MCF 10A (cell line): Measurements from ENCODE around the gene UVSSA. TPM values are rescaled to one million over a fixed set of nuclear protein-coding genes. Genes with fewer than 3 reads are reported as not detected.

Source experiments
- BruUV-seq: library from RNA; stranded (reverse); fragments of 400-500 nt; replicated peaks from 2 replicates; lab custom pipeline; 2021; lab: Mats Ljungman, UMichigan
- CTCF ChIA-PET: fragments of 300-600 bp; sonication (Branson Sonifier 250); formaldehyde crosslinking; extraction: SDS; loops from one replicate; lab custom pipeline; 2021; ENCODE audit warnings: antibody characterized with exemption, inconsistent platforms; lab: Yijun Ruan, JAX
- POLR2A ChIA-PET: fragments of 300-600, 350-650 bp; sonication (Branson Sonifier 250); formaldehyde crosslinking; extraction: SDS; loops from one replicate; lab custom pipeline; 2020; ENCODE audit warnings: antibody characterized with exemption, inconsistent platforms; lab: Yijun Ruan, JAX
- DNase-seq: peaks from one replicate; pipeline ENCODE4 v3.0.0-alpha.2; 2018; ENCODE audit not compliant: unreplicated experiment
- H3K27ac Mint-ChIP-seq: one replicate; pipeline ENCODE4 v1.8.0; 2022; ENCODE audit warnings: mild to moderate bottlenecking, low read depth, mixed read lengths; ENCODE audit not compliant: unreplicated experiment
- H3K27me3 Mint-ChIP-seq: one replicate; pipeline ENCODE4 v1.8.0; 2022; ENCODE audit warnings: mixed read lengths; ENCODE audit not compliant: insufficient read depth, unreplicated experiment
- H3K36me3 Mint-ChIP-seq: one replicate; pipeline ENCODE4 v1.8.0; 2022; ENCODE audit warnings: mild to moderate bottlenecking, moderate library complexity, mixed read lengths; ENCODE audit not compliant: insufficient read depth, unreplicated experiment
- H3K4me1 Mint-ChIP-seq: one replicate; pipeline ENCODE4 v1.8.0; 2022; ENCODE audit warnings: mixed read lengths; ENCODE audit not compliant: insufficient read depth, unreplicated experiment
- H3K4me3 Mint-ChIP-seq: one replicate; pipeline ENCODE4 v1.8.0; 2022; ENCODE audit warnings: mild to moderate bottlenecking, moderate library complexity, mixed read lengths; ENCODE audit not compliant: unreplicated experiment
- H3K9me3 Mint-ChIP-seq: one replicate; pipeline ENCODE4 v1.8.0; 2022; ENCODE audit warnings: mixed read lengths; ENCODE audit not compliant: unreplicated experiment
- CTCF ChIP-seq: fragments of 200-600 bp; IDR thresholded peaks from one replicate; pipeline ENCODE4 v1.8.0; 2022; ENCODE audit warnings: antibody characterized with exemption, mild to moderate bottlenecking; ENCODE audit not compliant: unreplicated experiment
- intact Hi-C: fragments of 100-400 bp; cut with micrococcal nuclease; formaldehyde crosslinking; loops from 2 replicates; pipeline ENCODE4 v1.14.1; 2022
- total RNA-seq: library from RNA; stranded (reverse); gene quantifications from 2 replicates; pipeline ENCODE4 v1.2.3, GENCODE V29; 2022

UVSSA gene
- total RNA-seq, 1 experiment from 2014 or later = 43.6 TPM

GRCh38 chr4:1406981-1407656 is 60.1 kb downstream of the UVSSA start:
- TF ChIP-seq CTCF = no peak
- BruUV-seq = no TSS peak
- no peak overlapping the region for H3K4me3 Mint-ChIP-seq
- H3K9me3 Mint-ChIP-seq = no peaks in the 10 kb centered on the region
- H3K27me3 Mint-ChIP-seq = peaks cover 21% of the 10 kb centered on the region
- POLR2A ChIA-PET = no interaction called here
- peaks cover 4% of the 10 kb centered on the region for H3K36me3 Mint-ChIP-seq
- H3K4me1 Mint-ChIP-seq = no peaks in the 10 kb centered on the region
- CTCF ChIA-PET = no interaction called here
- H3K27ac Mint-ChIP-seq = no peak overlapping the region
- no peak for DNase-seq
- intact Hi-C loops = no loop called here

GRCh38 chr4:1407657-1408333 is 60.8 kb downstream of the UVSSA start:
- H3K27me3 Mint-ChIP-seq = peaks cover 21% of the 10 kb centered on the region
- ChIA-PET CTCF (no interaction called here), POLR2A (no interaction called here)
- no peak overlapping the region for H3K27ac Mint-ChIP-seq
- H3K9me3 Mint-ChIP-seq = no peaks in the 10 kb centered on the region
- H3K4me3 Mint-ChIP-seq = no peak overlapping the region
- TF ChIP-seq CTCF = no peak
- BruUV-seq = no TSS peak
- H3K4me1 Mint-ChIP-seq = no peaks in the 10 kb centered on the region
- H3K36me3 Mint-ChIP-seq = peaks cover 4% of the 10 kb centered on the region
- intact Hi-C loops = no loop called here
- no peak for DNase-seq

GRCh38 chr4:1408418-1408817 is 61.4 kb downstream of the UVSSA start:
- H3K27ac Mint-ChIP-seq = no peak overlapping the region
- no peaks in the 10 kb centered on the region for H3K4me1 Mint-ChIP-seq
- BruUV-seq = no TSS peak
- TF ChIP-seq CTCF = no peak
- H3K36me3 Mint-ChIP-seq = peaks cover 4% of the 10 kb centered on the region
- no peaks in the 10 kb centered on the region for H3K9me3 Mint-ChIP-seq
- peaks cover 21% of the 10 kb centered on the region for H3K27me3 Mint-ChIP-seq
- DNase-seq = no peak
- intact Hi-C loops = no loop called here
- POLR2A ChIA-PET = no interaction called here
- no peak overlapping the region for H3K4me3 Mint-ChIP-seq
- CTCF ChIA-PET = no interaction called here

GRCh38 chr4:1409079-1409478 is 62.1 kb downstream of the UVSSA start:
- H3K4me3 Mint-ChIP-seq = no peak overlapping the region
- no peak for DNase-seq
- ChIA-PET POLR2A (no interaction called here), CTCF (no interaction called here)
- H3K27ac Mint-ChIP-seq = no peak overlapping the region
- H3K27me3 Mint-ChIP-seq = peaks cover 21% of the 10 kb centered on the region
- H3K4me1 Mint-ChIP-seq = no peaks in the 10 kb centered on the region
- H3K36me3 Mint-ChIP-seq = peaks cover 4% of the 10 kb centered on the region
- TF ChIP-seq CTCF = no peak
- intact Hi-C loops = no loop called here
- no peaks in the 10 kb centered on the region for H3K9me3 Mint-ChIP-seq
- BruUV-seq = no TSS peak
